ENCODE results near the gene RANBP10. TPM values are rescaled to one million over a fixed set of nuclear protein-coding genes. Genes with fewer than 3 reads are reported as not detected.
A peak's percentile ranks its signal among the peaks of the same experiment; 100 is the strongest.

Gene RANBP10
- total RNA-seq, 4 donors from 2014 or later: 6.4 to 12.9 (median 10.8) TPM

GRCh38 chr16:67676516-67676915 lies 129.8 kb downstream of the RANBP10 start:
- Histone ChIP-seq H3K4me3 (no peak overlapping the region), H3K4me1 (peaks cover 30 to 71% (median 44%) of the 10 kb centered on the region in 3 donors), H3K27ac (peak overlapping the region; percentile 39 to 86 (median 72)), H3K36me3 (peaks cover 0 to 36% (median 0%) of the 10 kb centered on the region in 3 donors), H3K27me3 (no peaks in the 10 kb centered on the region), H3K9me3 (no peaks in the 10 kb centered on the region)
- no peak for DNase-seq
- TF ChIP-seq CTCF (IDR thresholded peaks at IDR 0.05) (no peak), POLR2A (IDR thresholded peaks at IDR 0.05) (no peak)
- intact Hi-C loops (cut with DNase I): loop anchor here (10.0 kb wide), 1 partner anchor 138 kb away; no protein-coding TSS in a partner anchor
- 22 to 48% methylated on average over 3 to 4 of the region's 4 CpGs for WGBS, 2 donors

GRCh38 chr16:67675999-67676398 lies 130.4 kb downstream of the RANBP10 start:
- Histone ChIP-seq H3K9me3 (no peaks in the 10 kb centered on the region), H3K27me3 (no peaks in the 10 kb centered on the region), H3K27ac (peak overlapping the region in 3 of 4 donors; percentile 71 to 86 (median 73)), H3K36me3 (peaks cover 0 to 31% (median 0%) of the 10 kb centered on the region in 3 donors), H3K4me1 (peaks cover 30 to 71% (median 44%) of the 10 kb centered on the region in 3 donors), H3K4me3 (no peak overlapping the region)
- no peak for DNase-seq
- no peak for TF ChIP-seq POLR2A (IDR thresholded peaks at IDR 0.05)
- no peak for TF ChIP-seq CTCF (IDR thresholded peaks at IDR 0.05)
- intact Hi-C loops (cut with DNase I): loop anchor here (10.0 kb wide), 1 partner anchor 139 kb away; no protein-coding TSS in a partner anchor
- WGBS, 2 donors: 91 to 92% methylated on average over 6 to 7 of the region's 7 CpGs

- intact Hi-C loops (cut with DNase I): loop anchor here (10.0 kb wide), 1 partner anchor 139 kb away; no protein-coding TSS in a partner anchor
- no peak for DNase-seq
- H3K27ac ChIP-seq: peak overlapping the region in 2 of 4 donors; percentile 71 to 86
Observed at GRCh38 chr16:67675579-67675935, 130.8 kb downstream of the RANBP10 start.

GRCh38 chr16:67674851-67675578 lies 131.3 kb downstream of the RANBP10 start:
- 91 to 97% methylated on average over 6 of the region's 28 CpGs for WGBS, 2 donors
- peaks cover 30 to 71% (median 44%) of the 10 kb centered on the region in 3 donors for H3K4me1 ChIP-seq
- DNase-seq: no peak

More at GRCh38 chr16:67675579-67675935, 130.8 kb downstream of the RANBP10 start:
- H3K9me3 ChIP-seq: no peaks in the 10 kb centered on the region
- no peak overlapping the region for H3K4me3 ChIP-seq
- 97 to 98% methylated on average over 5 to 7 of the region's 17 CpGs for WGBS, 2 donors
- peaks cover 30 to 71% (median 44%) of the 10 kb centered on the region in 3 donors for H3K4me1 ChIP-seq
- TF ChIP-seq POLR2A (IDR thresholded peaks at IDR 0.05) (no peak), CTCF (IDR thresholded peaks at IDR 0.05) (no peak)
- H3K36me3 ChIP-seq: peaks cover 0 to 27% (median 0%) of the 10 kb centered on the region in 3 donors
- H3K27me3 ChIP-seq: no peaks in the 10 kb centered on the region

More at GRCh38 chr16:67674851-67675578, 131.3 kb downstream of the RANBP10 start:
- Histone ChIP-seq H3K9me3 (no peaks in the 10 kb centered on the region), H3K27me3 (no peaks in the 10 kb centered on the region), H3K36me3 (peaks cover 0 to 21% (median 0%) of the 10 kb centered on the region in 3 donors), H3K4me3 (no peak overlapping the region), H3K27ac (peak overlapping the region; percentile 68 to 86 (median 77))
- intact Hi-C loops (cut with DNase I): loop anchor here (10.0 kb wide), 1 partner anchor 140 kb away; no protein-coding TSS in a partner anchor
- TF ChIP-seq POLR2A (IDR thresholded peaks at IDR 0.05) (no peak), CTCF (IDR thresholded peaks at IDR 0.05) (no peak)

Data from esophagus squamous epithelium (tissue), 5 donors.